GM19240 (cell line): Measurements from ENCODE around the gene TRPC3.
"Not testable (repeated sequence)": the region's sequence is repeated elsewhere in the genome, so short reads cannot be mapped to it uniquely, and the experiment has no call there.

Experiments used
- DNase-seq: peaks from one replicate; pipeline ENCODE4 v3.0.0; 2011; ENCODE audit warnings: low spot score; ENCODE audit not compliant: insufficient read length

TRPC3 gene

DNA sequence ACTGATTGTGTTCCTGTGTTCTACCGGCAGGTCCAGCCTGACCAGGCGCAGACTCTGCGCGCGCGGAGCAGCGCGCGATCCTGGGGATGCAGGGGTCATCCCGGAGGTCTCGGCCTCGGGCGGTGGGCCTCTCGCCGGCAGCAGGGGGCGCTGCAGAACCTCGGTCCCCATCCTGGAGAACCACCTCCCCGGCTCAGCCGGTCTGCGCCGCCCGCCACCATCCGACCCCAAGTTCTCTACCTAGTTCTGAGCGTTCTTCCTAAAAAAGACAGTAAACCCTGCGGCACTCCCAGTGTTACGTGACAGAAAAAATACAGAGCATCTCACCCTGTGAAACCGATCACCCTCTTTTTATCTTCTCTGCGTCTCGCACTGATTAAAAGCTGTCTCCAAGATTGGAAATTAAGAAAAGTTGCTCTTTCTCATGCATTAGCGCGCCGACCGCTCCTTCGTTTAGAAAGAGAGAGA, 1.6 kb downstream of the TRPC3 start:
- peak; percentile 59 for DNase-seq

DNA sequence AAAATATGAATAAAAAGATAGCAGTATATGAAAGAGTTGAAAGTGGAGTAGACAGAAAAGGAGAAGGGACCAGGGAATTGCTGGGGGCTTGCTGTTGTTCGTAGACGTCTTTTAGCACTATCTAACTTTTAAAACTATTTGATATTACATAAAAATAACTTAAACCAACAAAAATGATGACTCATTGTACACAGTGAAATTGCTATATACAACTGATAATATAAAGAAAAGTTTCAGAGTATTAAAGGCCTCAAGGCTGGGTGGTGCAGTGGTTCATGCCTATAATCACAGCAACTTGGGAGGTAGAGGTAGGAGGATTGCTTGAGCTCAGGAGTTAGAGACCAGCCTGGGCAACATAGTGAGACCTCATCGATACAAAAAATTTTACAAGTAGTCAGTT, 5.2 kb downstream of the TRPC3 start:
- DNase-seq, result no peak

DNA sequence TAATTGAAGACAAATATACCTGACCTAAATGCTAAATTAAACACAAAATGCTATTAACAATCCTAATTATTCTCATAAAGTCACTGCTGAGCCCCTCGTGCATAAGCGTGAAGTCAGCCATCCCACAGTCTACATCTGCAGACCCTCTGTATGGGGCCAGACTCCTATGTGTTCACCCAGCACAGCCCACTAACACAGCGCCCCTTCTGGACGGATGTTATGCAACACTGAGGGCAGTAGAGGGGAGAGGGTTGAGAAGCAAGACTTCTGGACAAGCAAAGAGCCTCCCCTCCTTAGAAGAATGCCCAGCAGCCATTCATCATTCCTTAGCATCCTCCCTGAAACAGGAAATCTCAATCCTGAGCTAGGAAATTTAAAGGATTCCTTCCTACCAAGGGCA, 7.9 kb downstream of the TRPC3 start:
- no peak for DNase-seq

DNA sequence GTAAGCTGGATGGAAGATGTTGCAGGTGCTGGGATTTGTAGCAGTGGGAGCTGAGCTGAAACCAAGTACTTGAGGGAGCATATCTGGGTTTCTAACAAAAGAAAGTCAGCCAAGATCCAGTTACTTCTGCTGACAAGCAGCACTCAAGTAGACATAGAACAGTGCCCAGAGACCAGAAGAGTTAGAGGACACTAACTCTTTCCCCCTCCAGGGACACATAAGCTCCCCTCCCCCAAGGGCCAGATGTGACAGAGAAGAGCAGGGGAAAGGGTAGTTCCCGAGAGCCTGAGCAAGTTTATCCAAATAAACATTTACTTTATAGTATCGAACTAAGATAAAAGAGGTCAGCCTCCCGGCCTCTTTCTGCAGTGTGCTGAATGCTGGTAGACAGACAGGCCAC, 12.2 kb downstream of the TRPC3 start:
- no peak for DNase-seq

DNA sequence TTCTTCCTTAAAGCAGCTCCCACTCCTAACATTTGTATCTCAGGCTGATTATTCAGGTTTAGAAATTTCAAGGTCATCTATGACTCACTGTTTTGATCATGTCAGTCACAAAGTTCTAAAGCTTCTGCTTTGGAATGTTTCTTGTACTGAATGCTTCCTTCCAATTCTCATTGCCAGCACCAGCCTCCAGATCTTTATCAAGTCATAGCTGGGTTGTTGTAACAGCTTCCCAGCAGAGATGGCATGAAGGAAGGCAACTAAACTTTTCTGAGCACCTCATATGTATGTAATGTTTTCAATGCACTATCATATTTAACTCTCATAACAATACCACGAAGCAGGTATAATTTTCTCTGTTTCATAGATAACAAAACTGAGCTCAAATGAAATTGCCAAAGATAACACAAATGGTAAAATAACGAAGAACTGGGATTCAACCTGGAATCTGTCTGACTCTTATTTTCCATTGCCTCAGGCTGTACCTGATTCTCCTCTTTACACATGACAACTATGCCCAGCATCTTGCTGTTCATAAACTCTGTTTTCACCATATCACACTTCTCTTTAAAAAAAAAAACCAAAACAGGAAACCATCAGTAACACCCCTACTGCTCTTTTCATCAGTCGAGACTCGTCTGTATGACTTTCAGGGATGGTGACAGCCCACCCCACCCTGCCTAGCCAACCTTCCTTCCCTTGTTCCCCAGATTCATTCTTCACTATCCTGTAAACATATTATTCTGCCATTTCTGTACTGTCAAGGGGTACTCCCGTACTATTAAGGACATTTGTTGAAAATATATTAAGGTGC, 13.4 kb downstream of the TRPC3 start:
- no peak for DNase-seq

DNA sequence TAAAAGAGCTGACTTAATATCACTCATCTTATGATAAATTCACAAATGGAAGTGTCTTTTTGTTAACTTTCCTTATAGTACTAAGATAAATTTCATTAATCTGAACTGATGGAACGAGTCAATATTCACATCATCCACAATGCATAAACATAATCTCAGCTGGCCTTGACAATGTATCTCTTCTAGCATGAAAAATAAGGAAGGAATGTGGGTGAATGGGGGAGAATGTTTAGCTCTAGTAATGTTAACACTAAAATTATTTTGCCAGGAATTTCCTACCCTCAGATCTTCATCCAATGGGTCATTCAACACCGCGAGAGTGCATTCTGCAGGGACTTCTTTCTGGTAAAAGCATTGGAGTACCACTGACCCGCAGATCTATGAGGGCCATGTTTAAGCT, 15.8 kb downstream of the TRPC3 start:
- DNase-seq, result no peak

DNA sequence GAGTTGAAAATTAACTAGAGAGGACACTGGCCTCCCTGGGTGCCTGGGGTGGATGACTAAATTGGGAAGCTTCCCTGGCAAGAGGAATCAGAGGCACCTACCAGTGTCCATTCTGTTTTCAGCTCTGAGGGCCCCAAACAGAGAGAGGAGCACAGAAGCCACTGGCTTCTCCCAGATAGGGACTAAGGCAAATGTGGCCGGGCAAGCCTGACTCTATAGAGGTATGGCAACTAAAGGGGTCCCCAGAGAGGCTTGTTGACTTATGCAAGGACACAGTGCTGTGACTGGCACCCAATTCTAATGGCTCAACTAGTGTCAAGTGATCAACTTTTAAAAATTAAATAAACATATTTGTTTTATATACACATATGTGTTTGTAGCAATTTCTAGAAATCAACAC, 17.2 kb downstream of the TRPC3 start:
- no peak for DNase-seq

DNA sequence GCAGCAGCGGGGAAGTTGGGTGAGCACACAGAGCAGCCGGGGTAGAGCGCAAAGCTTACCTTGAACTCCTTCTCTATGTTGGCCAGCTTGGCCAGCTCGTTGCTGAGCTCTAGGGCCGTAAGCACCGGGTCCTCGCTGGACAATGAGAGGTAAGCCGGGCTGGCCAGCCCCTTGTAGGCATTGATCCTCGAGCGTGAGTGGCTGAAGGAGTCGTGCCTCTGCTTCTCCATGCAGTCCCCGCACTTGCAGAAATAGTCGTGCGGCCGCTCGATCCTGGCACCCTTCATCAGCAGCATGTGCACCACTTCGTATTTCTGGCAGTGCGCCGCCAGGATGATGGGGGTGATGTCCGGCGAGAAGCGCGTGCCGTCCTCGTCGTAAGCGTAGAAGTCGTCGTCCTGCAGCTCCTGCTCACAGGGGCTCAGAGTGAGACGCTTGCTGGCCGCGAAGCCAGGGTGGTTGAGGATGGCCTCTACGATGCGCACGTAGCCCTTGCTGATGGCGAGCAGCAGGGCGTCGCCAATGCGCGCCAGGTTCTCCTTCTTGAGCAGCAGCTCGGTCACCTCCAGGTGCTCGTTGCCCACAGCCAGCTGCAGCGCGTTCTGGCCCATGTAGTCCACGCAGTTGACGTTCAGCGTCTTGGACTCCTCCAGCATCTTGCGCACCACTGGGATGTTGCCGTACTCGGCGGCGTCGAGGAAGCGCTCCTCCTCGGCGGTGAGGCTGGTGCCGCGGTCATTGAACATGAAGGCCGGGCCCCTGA, 19.5 kb downstream of the TRPC3 start:
- DNase-seq, result no peak

DNA sequence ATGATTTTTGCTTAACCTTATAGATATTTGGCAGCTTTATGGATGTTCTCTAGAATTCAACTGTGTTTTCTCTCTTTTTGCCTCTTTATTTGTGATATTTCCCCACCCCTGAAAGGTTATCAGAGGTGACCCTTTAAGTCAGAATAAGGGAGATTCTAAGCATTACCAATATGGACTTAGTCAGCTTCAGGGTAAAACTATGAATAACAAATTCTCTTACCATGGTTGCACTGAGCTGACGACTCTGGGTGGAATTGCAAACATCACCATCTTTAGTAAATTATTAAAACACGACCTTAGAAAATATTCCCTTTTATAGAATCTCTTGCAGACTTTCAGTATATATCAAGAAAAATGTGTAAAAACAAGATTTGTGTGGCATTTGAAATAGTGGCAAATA, 21.6 kb downstream of the TRPC3 start:
- DNase-seq, result no peak

DNA sequence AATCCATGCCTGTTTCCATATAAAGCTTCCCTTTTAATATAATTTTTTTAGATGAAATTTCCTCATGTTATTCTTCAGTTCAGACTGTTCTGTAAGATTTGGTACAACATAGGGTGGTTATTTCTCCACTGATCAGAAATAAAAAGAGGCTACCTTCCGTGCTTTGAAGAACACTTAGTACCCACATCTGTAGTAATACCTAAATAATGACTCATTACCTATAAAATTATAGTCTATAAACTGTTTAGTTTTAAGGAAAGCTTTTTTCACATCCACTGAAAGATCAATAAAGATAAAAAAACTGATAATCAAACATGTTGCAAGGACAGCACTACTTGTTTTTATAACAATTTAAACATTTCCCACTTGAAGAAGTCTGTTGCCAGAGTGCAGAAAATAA, 23.9 kb downstream of the TRPC3 start:
- no peak for DNase-seq

DNA sequence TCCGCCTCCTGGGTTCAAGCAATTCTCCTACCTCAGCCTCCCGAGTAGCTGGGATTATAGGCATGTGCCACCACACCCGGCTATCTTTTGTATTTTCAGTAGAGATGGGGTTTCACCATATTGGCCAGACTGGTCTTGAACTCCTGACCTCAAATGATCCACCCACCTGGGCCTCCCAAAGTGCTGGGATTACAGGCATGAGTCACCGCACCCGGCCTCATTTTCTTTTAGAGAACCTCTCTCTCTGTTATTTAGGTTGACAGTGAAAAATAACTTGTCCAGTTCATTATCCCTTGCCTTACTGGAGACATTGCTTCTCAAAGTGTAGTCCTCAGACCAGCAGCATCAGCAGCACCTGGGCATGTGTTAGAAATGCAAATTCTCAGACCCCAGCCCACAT, 25.4 kb downstream of the TRPC3 start:
- DNase-seq, result not testable (repeated sequence)

DNA sequence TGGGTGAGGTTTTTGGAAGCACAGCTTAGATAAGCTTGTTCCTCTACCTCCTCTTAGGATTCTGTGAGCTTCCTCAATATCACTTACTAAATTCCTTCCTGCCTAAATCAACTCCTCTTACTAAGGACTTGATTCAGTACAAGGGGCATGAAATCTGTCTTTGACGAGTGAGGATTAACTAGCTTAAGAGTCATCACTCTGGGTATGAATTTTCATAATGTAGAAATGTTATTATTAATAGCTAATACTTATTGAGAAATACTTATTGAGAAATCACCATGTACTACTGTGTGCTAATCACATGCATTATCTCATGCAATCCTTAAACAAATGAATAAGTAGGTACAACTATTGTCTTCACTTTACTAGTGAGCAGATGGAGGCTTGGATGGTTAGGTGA, 28.6 kb downstream of the TRPC3 start:
- no peak for DNase-seq

DNA sequence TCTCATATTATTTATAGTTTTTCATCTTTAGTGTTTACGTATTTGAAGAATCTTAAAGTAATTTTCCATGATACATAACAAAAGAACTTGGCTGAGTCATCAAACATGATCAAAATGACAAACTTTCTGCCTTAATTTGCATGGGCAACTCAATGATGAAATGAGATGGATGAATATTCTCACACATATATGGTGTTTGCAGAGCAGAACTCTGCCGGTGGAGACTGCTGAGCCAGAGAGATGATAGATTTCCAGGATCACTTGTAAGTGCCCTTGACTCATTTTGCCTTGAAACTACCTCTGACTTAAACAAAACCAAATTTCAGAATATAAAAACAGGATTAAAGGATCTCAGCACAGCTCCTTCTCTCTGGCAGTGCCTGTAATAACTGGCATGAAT, 38.2 kb downstream of the TRPC3 start:
- DNase-seq, result no peak

DNA sequence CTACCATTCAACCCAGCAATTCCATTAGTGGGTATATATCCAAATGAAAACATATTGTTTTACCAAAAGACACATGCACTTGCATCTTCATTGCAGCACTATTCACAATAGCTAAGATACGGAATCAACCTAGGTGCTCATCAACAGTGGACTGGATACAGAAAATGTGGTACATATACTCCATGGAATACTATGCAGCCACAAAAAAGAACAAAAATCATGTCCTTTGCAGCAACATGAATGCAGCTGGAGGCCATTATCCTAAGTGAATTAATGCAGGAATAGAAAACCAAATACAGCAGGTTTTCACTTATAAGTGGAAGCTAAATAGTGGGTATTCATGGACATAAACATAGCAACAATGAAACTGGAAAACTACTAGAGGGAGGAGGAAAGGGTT, 43.5 kb downstream of the TRPC3 start:
- no peak for DNase-seq

DNA sequence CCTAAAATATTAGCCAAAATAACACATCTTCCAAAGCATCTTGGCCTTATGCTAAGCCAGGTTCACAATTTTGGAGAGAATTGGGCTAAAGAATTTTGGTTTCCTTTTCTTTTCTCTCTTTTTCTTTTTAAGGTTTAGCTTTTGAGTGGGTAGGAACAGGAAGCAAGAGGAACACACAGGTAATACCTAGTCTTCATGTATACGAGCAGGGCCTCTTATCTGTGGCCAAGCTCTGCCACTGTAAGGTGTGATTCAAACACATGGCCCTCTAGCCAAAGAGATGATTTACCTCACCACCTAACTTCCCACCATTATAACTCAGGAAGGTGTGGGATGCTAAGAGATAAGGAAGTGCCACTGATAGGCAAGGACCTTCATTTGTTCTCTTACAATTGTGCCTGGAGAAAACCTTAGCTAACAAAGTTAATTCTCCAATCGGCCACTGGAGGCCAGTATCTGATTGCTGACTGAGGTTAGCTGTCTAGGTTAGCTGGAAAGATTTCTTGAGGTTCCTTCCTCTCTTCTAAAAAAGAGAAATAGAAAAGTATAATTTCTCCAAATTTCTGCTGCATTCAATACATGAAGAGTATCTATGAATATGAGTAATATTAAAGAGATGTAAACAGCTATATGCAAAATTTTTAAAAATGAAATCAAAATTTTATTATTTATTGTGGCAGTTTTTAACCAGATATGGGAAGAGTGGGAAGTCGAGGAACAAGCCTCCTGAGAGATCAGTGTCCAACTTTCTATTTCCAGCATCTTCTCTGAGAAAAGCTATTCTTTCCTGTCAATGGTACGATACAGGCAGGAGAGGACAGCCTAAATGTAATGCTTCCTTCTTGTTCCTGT, 51.5 kb downstream of the TRPC3 start:
- no peak for DNase-seq

DNA sequence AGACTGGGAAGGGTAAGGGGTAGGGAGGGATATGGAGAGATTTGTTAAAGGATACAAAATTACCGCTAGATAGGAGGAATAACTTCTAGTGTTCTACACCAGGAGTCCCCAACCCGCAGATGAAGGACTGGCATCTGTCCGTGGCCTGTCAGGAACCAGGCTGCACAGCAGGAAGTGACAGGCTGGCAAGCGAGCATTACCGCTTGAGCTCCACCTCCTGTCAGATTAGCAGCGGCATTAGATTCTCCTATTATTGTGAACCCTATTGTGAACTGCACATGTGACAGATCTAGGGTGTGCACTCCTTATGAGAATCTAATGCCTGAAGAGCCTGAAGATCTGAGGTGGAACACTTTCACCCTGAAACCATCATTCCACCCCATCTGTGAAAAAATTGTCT, 53.7 kb downstream of the TRPC3 start:
- no peak for DNase-seq

DNA sequence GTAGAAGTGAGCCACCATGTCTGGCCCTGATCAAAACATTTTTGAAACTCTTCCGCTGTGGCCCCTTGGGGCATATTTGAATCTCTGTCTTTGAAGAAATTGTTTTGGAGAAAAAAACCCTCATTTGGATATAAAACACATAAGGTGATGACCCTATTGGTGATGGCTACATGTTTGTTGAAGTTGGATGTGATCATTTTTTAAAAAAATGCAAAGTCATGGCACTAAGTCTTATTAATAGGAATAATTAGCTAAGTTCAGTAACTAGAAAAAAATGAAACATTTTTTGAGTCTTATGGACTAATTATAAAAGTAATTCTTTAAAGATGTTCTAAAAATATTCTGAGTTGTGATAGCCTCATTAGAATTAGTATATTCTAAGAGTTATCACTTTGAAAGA, 63.7 kb downstream of the TRPC3 start:
- no peak for DNase-seq

DNA sequence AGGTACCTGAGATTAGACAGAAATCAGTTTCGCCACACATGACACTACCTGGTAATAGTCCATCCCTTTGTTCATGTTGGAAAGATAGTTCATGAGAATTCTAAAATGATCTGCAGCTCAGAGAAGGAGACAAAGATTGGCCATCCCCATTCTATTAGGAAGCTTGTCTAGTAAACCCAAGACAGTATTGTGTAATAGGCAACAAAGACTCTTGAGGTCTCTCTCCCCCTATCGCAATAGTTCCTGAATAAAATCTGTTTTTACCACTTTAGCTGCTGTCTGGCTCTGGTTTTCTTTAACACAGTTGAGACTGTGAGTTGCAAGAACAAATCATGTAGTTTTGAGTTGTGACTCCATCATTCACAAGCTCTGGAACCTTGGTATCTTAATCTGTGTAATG, 66.7 kb downstream of the TRPC3 start:
- DNase-seq, result no peak

DNA sequence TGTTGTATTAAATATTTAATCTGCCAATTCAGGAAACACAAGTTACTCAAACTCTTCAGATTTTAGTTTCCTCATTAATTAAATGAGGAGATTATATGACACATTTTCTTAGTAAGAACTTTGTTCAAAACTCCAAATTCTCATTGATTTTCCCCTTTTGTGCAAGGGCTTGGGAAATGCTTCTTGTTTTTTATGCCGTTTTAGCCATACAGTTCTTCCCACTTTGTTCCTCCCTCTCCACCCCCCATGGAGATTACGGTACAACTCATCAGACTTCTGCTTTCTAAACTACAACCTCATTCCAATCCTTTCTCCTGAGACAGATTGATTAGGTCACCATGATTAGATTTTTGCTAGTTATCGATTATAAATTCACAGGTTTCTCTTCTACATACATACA, 70.7 kb downstream of the TRPC3 start:
- no peak for DNase-seq

DNA sequence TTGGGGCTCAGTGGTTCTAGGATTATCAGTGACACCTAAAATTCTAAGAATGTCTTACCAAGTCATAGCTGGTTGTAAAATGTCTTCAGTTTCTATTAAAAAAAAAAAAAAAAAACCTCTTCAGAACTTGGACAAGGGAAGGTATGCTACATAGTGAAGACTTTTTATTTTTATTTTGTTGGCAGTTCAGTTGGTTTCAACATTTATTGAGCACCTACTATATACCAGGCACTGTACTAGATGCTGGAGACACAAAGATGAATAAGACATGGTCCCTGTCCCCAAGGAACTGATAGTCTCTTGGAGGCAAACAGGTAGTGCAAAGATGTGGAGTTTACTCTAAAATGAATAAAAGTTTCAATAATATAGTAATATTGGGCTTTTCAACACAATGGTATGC, 72.7 kb downstream of the TRPC3 start:
- no peak for DNase-seq

DNA sequence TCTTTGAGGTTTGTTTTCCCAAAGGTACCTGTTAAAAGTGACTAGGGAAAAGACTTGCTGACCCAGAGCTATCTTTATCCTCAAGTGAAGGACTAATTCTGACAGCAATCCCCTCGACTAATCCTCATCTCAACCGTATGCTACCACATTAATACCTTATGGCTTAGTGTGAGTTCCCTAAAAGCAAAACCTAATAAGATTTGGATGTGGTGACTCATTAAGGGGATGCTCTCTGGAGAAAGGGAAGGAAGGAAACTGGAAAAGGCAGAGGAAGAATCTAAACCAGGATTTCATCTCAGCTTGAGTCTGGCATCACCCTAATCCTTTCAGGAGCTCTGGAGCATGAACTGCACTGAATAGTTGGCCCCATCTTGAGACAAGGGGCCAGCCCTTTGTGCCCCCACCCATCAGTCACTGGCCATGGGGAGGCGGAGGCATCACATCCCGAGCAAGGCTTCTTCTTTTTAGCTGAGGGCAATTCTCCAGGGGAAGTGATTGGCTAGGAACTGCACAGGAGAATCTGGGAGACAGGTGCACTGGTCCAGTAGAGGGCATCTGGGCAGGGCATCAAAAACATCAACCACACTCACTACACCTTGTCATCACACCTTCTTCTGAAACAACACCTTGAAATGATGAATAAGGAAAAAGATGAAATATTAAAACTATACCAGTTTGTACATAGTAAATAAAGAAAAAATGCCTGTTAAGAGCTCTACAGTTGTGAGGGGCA, 74.7 kb downstream of the TRPC3 start:
- no peak for DNase-seq
